HEK293 (cell line): ENCODE results near the gene ARHGEF7.

ENCODE experiments used
- CTCF ChIA-PET: fragments of 350-600 bp; formaldehyde crosslinking; extraction: SDS; loops from one replicate; lab custom pipeline; 2021; ENCODE audit warnings: antibody characterized with exemption; lab: Yijun Ruan, JAX
- POLR2A ChIA-PET: fragments of 300-600 bp; formaldehyde crosslinking; extraction: SDS; loops from one replicate; lab custom pipeline; 2020; ENCODE audit warnings: antibody characterized with exemption, inconsistent platforms; lab: Yijun Ruan, JAX
- H3K27ac ChIP-seq: fragments of 200-500 bp; sonication (Bioruptor generic); 2 replicates; pipeline ENCODE4 v1.5.1; 2014; ENCODE audit warnings: low read depth, low read length, control low read depth, inconsistent platforms; ENCODE audit errors: extremely low read depth
- H3K36me3 ChIP-seq, 2 experiments: fragments of 200-500 bp in 1 of 2; sonication (Bioruptor generic) in 1 of 2; 1 replicate in 1 of 2; 2 replicates in 1 of 2; pipeline ENCODE4 v1.5.1; 2014 to 2017; ENCODE audit warnings: inconsistent platforms in 2 of 2, low read length in 2 of 2; ENCODE audit not compliant: control insufficient read depth in 2 of 2, insufficient read depth in 1 of 2
- H3K4me1 ChIP-seq: fragments of 200-500 bp; sonication (Bioruptor generic); 2 replicates; pipeline ENCODE4 v1.5.1; 2014; ENCODE audit warnings: mild to moderate bottlenecking, low read length, inconsistent platforms; ENCODE audit not compliant: control insufficient read depth, insufficient read depth
- H3K4me3 ChIP-seq: 2 replicates; pipeline ENCODE4 v1.5.1; 2011; ENCODE audit warnings: low read depth, mild to moderate bottlenecking, control low read depth, low read length, moderate library complexity
- H3K9me3 ChIP-seq: fragments of 200-500 bp; sonication (Bioruptor generic); 2 replicates; pipeline ENCODE4 v1.5.1; 2014; ENCODE audit warnings: low read depth, low read length, inconsistent platforms; ENCODE audit not compliant: control insufficient read depth, insufficient read depth
- BCL11A ChIP-seq: fragments of 450-650 bp; formaldehyde crosslinking; IDR thresholded peaks from 2 replicates; pipeline ENCODE4 v1.5.1; 2016; ENCODE audit warnings: low read depth, missing biosample characterization, missing genetic modification characterization
- EGR2 ChIP-seq: fragments of 450-650 bp; formaldehyde crosslinking; IDR thresholded peaks from 2 replicates; pipeline ENCODE4 v1.5.1; 2016; ENCODE audit warnings: low read depth, missing biosample characterization, missing genetic modification characterization
- GFI1B ChIP-seq: fragments of 450-650 bp; formaldehyde crosslinking; IDR thresholded peaks from 2 replicates; pipeline ENCODE4 v1.5.1; 2016; ENCODE audit warnings: missing biosample characterization, missing genetic modification characterization
- GLI4 ChIP-seq: fragments of 450-650 bp; formaldehyde crosslinking; IDR thresholded peaks from 2 replicates; pipeline ENCODE4 v1.5.1; 2016; ENCODE audit warnings: missing biosample characterization, missing genetic modification characterization
- IKZF3 ChIP-seq: fragments of 450-650 bp; IDR thresholded peaks from 2 replicates; pipeline ENCODE4 v1.5.0; 2018; ENCODE audit warnings: missing biosample characterization, mild to moderate bottlenecking, missing genetic modification characterization, moderate library complexity
- OVOL3 ChIP-seq: fragments of 450-650 bp; formaldehyde crosslinking; IDR thresholded peaks from 2 replicates; pipeline ENCODE4 v1.5.1; 2016; ENCODE audit warnings: missing biosample characterization, missing genetic modification characterization
- RBAK ChIP-seq: fragments of 450-650 bp; formaldehyde crosslinking; IDR thresholded peaks from 2 replicates; pipeline ENCODE4 v1.5.1; 2016; ENCODE audit warnings: missing biosample characterization, missing genetic modification characterization
- ZFP41 ChIP-seq: fragments of 450-650 bp; formaldehyde crosslinking; IDR thresholded peaks from 2 replicates; pipeline ENCODE4 v1.5.1; 2016; ENCODE audit warnings: missing biosample characterization, missing genetic modification characterization, borderline replicate concordance
- ZFP69B ChIP-seq: fragments of 450-650 bp; formaldehyde crosslinking; IDR thresholded peaks from 2 replicates; pipeline ENCODE4 v1.5.1; 2016; ENCODE audit warnings: missing biosample characterization, missing genetic modification characterization
- ZNF114 ChIP-seq: fragments of 450-650 bp; formaldehyde crosslinking; IDR thresholded peaks from 2 replicates; pipeline ENCODE4 v1.5.0; 2017; ENCODE audit warnings: missing biosample characterization, missing genetic modification characterization
- ZNF121 ChIP-seq: fragments of 450-650 bp; formaldehyde crosslinking; IDR thresholded peaks from 2 replicates; pipeline ENCODE4 v1.5.1; 2016; ENCODE audit warnings: missing biosample characterization, missing genetic modification characterization
- ZNF221 ChIP-seq: fragments of 450-650 bp; formaldehyde crosslinking; IDR thresholded peaks from 2 replicates; pipeline ENCODE4 v1.5.1; 2017; ENCODE audit warnings: missing biosample characterization, missing genetic modification characterization, borderline replicate concordance
- ZNF23 ChIP-seq: fragments of 450-650 bp; formaldehyde crosslinking; IDR thresholded peaks from 2 replicates; pipeline ENCODE4 v1.5.1; 2016; ENCODE audit warnings: missing biosample characterization, missing genetic modification characterization, borderline replicate concordance
- ZNF248 ChIP-seq: fragments of 450-650 bp; formaldehyde crosslinking; IDR thresholded peaks from 2 replicates; pipeline ENCODE4 v1.5.1; 2017; ENCODE audit warnings: missing biosample characterization, missing genetic modification characterization
- ZNF26 ChIP-seq: fragments of 450-650 bp; formaldehyde crosslinking; IDR thresholded peaks from 2 replicates; pipeline ENCODE4 v1.5.1; 2016; ENCODE audit warnings: missing biosample characterization, missing genetic modification characterization
- ZNF335 ChIP-seq: fragments of 450-650 bp; formaldehyde crosslinking; conservative IDR thresholded peaks from 2 replicates; pipeline ENCODE4 v1.5.1; 2016; ENCODE audit warnings: missing biosample characterization, missing genetic modification characterization
- ZNF426 ChIP-seq: fragments of 450-650 bp; formaldehyde crosslinking; IDR thresholded peaks from 2 replicates; pipeline ENCODE4 v1.5.1; 2017; ENCODE audit warnings: missing biosample characterization, missing genetic modification characterization, mild to moderate bottlenecking, inconsistent platforms, moderate library complexity
- ZNF513 ChIP-seq: fragments of 450-650 bp; IDR thresholded peaks from 2 replicates; pipeline ENCODE4 v1.5.1; 2018; ENCODE audit warnings: missing biosample characterization, missing genetic modification characterization
- ZNF544 ChIP-seq: fragments of 450-650 bp; formaldehyde crosslinking; IDR thresholded peaks from 2 replicates; pipeline ENCODE4 v1.5.0; 2017; ENCODE audit warnings: missing biosample characterization, missing genetic modification characterization
- ZNF548 ChIP-seq: fragments of 450-650 bp; formaldehyde crosslinking; IDR thresholded peaks from 2 replicates; pipeline ENCODE4 v1.5.1; 2016; ENCODE audit warnings: missing biosample characterization, missing genetic modification characterization
- ZNF571 ChIP-seq: fragments of 450-650 bp; formaldehyde crosslinking; IDR thresholded peaks from 2 replicates; pipeline ENCODE4 v1.5.0; 2017; ENCODE audit warnings: missing biosample characterization, missing genetic modification characterization
- ZNF707 ChIP-seq: fragments of 450-650 bp; formaldehyde crosslinking; IDR thresholded peaks from 2 replicates; pipeline ENCODE4 v1.5.1; 2016; ENCODE audit warnings: missing biosample characterization, missing genetic modification characterization
- ZSCAN30 ChIP-seq: fragments of 450-650 bp; IDR thresholded peaks from 2 replicates; pipeline ENCODE4 v1.5.1; 2018; ENCODE audit warnings: missing biosample characterization, mild to moderate bottlenecking, missing genetic modification characterization, moderate library complexity
- TF ChIP-seq, protein P1 (sequence below): fragments of 450-650 bp; formaldehyde crosslinking; IDR thresholded peaks from 2 replicates; pipeline ENCODE4 v1.5.1; 2016; ENCODE audit warnings: missing biosample characterization, missing genetic modification characterization
- TF ChIP-seq, protein P2 (sequence below): sonication (generic); formaldehyde crosslinking; IDR thresholded peaks from 2 replicates; pipeline ENCODE4 v1.8.1; 2022; ENCODE audit warnings: mild to moderate bottlenecking, moderate library complexity, missing genetic modification reagents
- TF ChIP-seq, protein P3 (sequence below): fragments of 450-650 bp; formaldehyde crosslinking; IDR thresholded peaks from 2 replicates; pipeline ENCODE4 v1.5.1; 2016; ENCODE audit warnings: missing biosample characterization, missing genetic modification characterization

The ARHGEF7 gene

DNA sequence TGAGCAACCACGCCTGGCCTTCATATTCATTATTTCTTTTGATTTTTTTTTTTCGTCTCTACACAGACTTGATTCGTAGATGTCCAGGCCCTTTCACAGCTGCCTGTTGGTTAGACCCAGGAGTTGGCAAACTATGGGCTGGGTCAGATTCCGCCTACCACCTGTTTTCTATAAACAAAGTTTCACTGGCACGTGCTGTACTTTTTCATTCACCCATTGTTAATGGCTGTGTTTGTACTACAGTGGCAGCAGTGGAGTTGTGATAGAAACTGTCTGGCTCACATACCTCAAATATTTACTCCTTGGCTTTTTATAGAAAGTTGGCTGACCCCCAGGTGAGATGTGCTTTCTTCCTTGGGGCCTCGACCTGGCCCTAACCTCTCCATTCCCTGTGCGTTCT, 132.4 kb downstream of the ARHGEF7 start:
- CTCF ChIA-PET: interaction anchor here (0.7 kb wide), 1 partner anchor 85 kb away, joined by 3 read pairs; no protein-coding TSS in a partner anchor
- TF ChIP-seq ZNF23 (tag by site-specific recombination) (no peak), ZNF707 (tag by site-specific recombination) (no peak), ZNF26 (tag by site-specific recombination) (no peak), IKZF3 (tag by site-specific recombination) (no peak), ZNF335 (tag by site-specific recombination) (no peak), GLI4 (no peak), ZNF221 (tag by site-specific recombination) (no peak), EGR2 (no peak), ZNF248 (tag by site-specific recombination) (no peak)
- TF ChIP-seq, protein P1, sequence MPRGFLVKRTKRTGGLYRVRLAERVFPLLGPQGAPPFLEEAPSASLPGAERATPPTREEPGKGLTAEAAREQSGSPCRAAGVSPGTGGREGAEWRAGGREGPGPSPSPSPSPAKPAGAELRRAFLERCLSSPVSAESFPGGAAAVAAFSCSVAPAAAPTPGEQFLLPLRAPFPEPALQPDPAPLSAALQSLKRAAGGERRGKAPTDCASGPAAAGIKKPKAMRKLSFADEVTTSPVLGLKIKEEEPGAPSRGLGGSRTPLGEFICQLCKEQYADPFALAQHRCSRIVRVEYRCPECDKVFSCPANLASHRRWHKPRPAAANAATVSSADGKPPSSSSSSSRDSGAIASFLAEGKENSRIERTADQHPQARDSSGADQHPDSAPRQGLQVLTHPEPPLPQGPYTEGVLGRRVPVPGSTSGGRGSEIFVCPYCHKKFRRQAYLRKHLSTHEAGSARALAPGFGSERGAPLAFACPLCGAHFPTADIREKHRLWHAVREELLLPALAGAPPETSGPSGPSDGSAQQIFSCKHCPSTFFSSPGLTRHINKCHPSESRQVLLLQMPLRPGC (tag by site-specific recombination): no peak
- Histone ChIP-seq H3K36me3 (peaks cover 4 to 39% of the 10 kb centered on the region in 2 experiments; a peak in 2 of 3 replicates), H3K27ac (no peak overlapping the region), H3K4me3 (no peak overlapping the region), H3K4me1 (0 out of 2 replicates have a peak, but pooled peaks cover 4% of the 10 kb centered on the region), H3K9me3 (no peaks in the 10 kb centered on the region)
- POLR2A ChIA-PET: no interaction called here

DNA sequence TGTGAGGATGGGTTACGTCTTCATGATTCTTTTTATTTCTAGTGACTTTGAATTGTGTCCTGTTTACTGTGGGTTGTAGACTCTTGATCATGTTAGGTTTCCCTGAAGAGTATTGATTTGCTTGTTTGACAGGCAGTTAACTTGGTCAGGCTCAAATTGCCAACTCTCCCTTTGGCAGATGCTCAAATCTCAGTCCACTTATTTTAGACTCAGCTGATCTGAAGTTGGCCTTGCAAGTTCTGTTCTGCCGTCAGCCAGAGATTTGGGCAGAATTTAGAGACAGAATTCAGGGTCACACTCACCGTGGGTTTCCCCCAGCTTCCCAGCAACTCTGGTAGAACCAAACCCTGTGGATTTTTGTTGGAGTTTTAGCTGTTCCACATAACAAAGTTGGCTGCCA, 133.7 kb downstream of the ARHGEF7 start:
- CTCF ChIA-PET: no interaction called here

GRCh38 chr13:111249637-111250360, 134.7 kb downstream of the ARHGEF7 start:
- peaks cover 0 to 32% of the 10 kb centered on the region in 2 experiments; a peak in 1 of 3 replicates for H3K36me3 ChIP-seq
- POLR2A ChIA-PET: no interaction called here
- no peak overlapping the region for H3K27ac ChIP-seq
- TF ChIP-seq ZNF513 (no peak), ZNF548 (tag by site-specific recombination) (no peak), ZNF426 (tag by site-specific recombination) (no peak), BCL11A (tag by site-specific recombination) (no peak)
- TF ChIP-seq, protein P2, sequence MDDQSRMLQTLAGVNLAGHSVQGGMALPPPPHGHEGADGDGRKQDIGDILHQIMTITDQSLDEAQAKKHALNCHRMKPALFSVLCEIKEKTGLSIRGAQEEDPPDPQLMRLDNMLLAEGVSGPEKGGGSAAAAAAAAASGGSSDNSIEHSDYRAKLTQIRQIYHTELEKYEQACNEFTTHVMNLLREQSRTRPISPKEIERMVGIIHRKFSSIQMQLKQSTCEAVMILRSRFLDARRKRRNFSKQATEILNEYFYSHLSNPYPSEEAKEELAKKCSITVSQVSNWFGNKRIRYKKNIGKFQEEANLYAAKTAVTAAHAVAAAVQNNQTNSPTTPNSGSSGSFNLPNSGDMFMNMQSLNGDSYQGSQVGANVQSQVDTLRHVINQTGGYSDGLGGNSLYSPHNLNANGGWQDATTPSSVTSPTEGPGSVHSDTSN (CRISPR knock-in tag): no peak

More for the DNA sequence above, 133.7 kb downstream of the ARHGEF7 start:
- Histone ChIP-seq H3K4me3 (no peak overlapping the region), H3K27ac (no peak overlapping the region)
- TF ChIP-seq ZSCAN30 (tag by site-specific recombination): no peak
- no peak for TF ChIP-seq ZNF571 (tag by site-specific recombination)
- TF ChIP-seq RBAK: no peak
- TF ChIP-seq, protein P3, sequence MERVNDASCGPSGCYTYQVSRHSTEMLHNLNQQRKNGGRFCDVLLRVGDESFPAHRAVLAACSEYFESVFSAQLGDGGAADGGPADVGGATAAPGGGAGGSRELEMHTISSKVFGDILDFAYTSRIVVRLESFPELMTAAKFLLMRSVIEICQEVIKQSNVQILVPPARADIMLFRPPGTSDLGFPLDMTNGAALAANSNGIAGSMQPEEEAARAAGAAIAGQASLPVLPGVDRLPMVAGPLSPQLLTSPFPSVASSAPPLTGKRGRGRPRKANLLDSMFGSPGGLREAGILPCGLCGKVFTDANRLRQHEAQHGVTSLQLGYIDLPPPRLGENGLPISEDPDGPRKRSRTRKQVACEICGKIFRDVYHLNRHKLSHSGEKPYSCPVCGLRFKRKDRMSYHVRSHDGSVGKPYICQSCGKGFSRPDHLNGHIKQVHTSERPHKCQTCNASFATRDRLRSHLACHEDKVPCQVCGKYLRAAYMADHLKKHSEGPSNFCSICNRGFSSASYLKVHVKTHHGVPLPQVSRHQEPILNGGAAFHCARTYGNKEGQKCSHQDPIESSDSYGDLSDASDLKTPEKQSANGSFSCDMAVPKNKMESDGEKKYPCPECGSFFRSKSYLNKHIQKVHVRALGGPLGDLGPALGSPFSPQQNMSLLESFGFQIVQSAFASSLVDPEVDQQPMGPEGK (tag by site-specific recombination): no peak
- no peak for TF ChIP-seq ZFP69B
- no peak for TF ChIP-seq OVOL3 (tag by site-specific recombination)
- TF ChIP-seq ZFP41: no peak
- no peak for TF ChIP-seq GFI1B (tag by site-specific recombination)
- TF ChIP-seq ZNF335 (tag by site-specific recombination): no peak
- TF ChIP-seq ZNF121 (tag by site-specific recombination): no peak
- TF ChIP-seq ZNF544 (tag by site-specific recombination): no peak
- no peak for TF ChIP-seq ZNF114 (tag by site-specific recombination)
- no peak for TF ChIP-seq ZNF707 (tag by site-specific recombination)
- TF ChIP-seq, all 188 proteins: peak for 0
- Histone ChIP-seq H3K4me1 (0 out of 2 replicates have a peak, but pooled peaks cover 4% of the 10 kb centered on the region), H3K36me3 (peaks cover 3 to 36% of the 10 kb centered on the region in 2 experiments; a peak in 2 of 3 replicates), H3K9me3 (no peaks in the 10 kb centered on the region)
- POLR2A ChIA-PET: no interaction called here

More at GRCh38 chr13:111249637-111250360, 134.7 kb downstream of the ARHGEF7 start:
- H3K4me1 ChIP-seq: 0 out of 2 replicates have a peak, but pooled peaks cover 4% of the 10 kb centered on the region
- no peaks in the 10 kb centered on the region for H3K9me3 ChIP-seq
- CTCF ChIA-PET: no interaction called here
- H3K4me3 ChIP-seq: no peak overlapping the region
